Measurements from ENCODE around the gene MID2.
"Not testable (repeated sequence)": the region's sequence is repeated elsewhere in the genome, so short reads cannot be mapped to it uniquely, and the experiment has no call there.

Gene MID2

GRCh38 chrX:107955337-107955736 is 129.7 kb downstream of the MID2 start:
- not testable (repeated sequence) for DNase-seq

- DNase-seq = no peak
These were observed 143.0 kb downstream of the MID2 start for GRCh38 chrX:107968623-107969022.

- DNase-seq = no peak
These were observed 144.4 kb downstream of the MID2 start for GRCh38 chrX:107970073-107970472.

GRCh38 chrX:107971636-107972035 is 146.0 kb downstream of the MID2 start:
- no peak for DNase-seq
